Smooth muscle cell (in vitro differentiated cells): ENCODE results near the gene ITPR3. TPM values are rescaled to one million over a fixed set of nuclear protein-coding genes. Genes with fewer than 3 reads are reported as not detected.

ENCODE experiments used
- DNase-seq: peaks from one replicate; lab custom pipeline; 2025; ENCODE audit not compliant: unreplicated experiment; lab: John Stamatoyannopoulos, UW
- H2AFZ ChIP-seq: fragments of 200-600 bp; sonication (generic); 2 replicates; pipeline ENCODE4 v1.6.0; 2016; ENCODE audit warnings: antibody characterized with exemption, low read depth, mild to moderate bottlenecking
- H3F3A ChIP-seq: fragments of 200-600 bp; sonication (generic); 2 replicates; pipeline ENCODE4 v1.6.0; 2017; ENCODE audit warnings: antibody characterized with exemption, low read depth
- H3K27ac ChIP-seq: fragments of 200-600 bp; sonication (generic); 2 replicates; pipeline ENCODE4 v1.5.1; 2016; ENCODE audit warnings: low read depth, mild to moderate bottlenecking
- H3K27me3 ChIP-seq: fragments of 200-600 bp; sonication (generic); 2 replicates; pipeline ENCODE4 v1.6.1; 2016; ENCODE audit warnings: low read depth, mild to moderate bottlenecking
- H3K36me3 ChIP-seq: fragments of 200-600 bp; sonication (generic); 2 replicates; pipeline ENCODE4 v1.5.1; 2016; ENCODE audit warnings: low read depth
- H3K4me1 ChIP-seq: fragments of 200-600 bp; sonication (generic); 2 replicates; pipeline ENCODE4 v1.5.1; 2016; ENCODE audit warnings: low read depth
- H3K4me2 ChIP-seq: fragments of 200-600 bp; sonication (generic); 2 replicates; pipeline ENCODE4 v1.6.0; 2016; ENCODE audit warnings: mild to moderate bottlenecking
- H3K4me3 ChIP-seq: fragments of 200-600 bp; sonication (generic); 2 replicates; pipeline ENCODE4 v1.5.1; 2016; ENCODE audit warnings: mild to moderate bottlenecking
- H3K79me2 ChIP-seq: fragments of 200-600 bp; sonication (generic); 2 replicates; pipeline ENCODE4 v1.6.0; 2016; ENCODE audit warnings: low read depth, mild to moderate bottlenecking
- H3K9ac ChIP-seq: fragments of 200-600 bp; sonication (generic); 2 replicates; pipeline ENCODE4 v1.6.0; 2016; ENCODE audit warnings: low read depth
- H3K9me3 ChIP-seq: fragments of 200-600 bp; sonication (generic); replicated peaks from 2 replicates; pipeline ENCODE4 v1.5.1; 2016; ENCODE audit warnings: low read depth
- H4K20me1 ChIP-seq: fragments of 200-600 bp; sonication (generic); 2 replicates; pipeline ENCODE4 v1.6.0; 2016; ENCODE audit warnings: low read depth
- CTCF ChIP-seq: fragments of 200-600 bp; sonication (generic); IDR thresholded peaks from 2 replicates; pipeline ENCODE4 v1.5.1; 2017; ENCODE audit warnings: borderline replicate concordance, mild to moderate bottlenecking, antibody characterized with exemption; ENCODE audit not compliant: insufficient read depth, poor library complexity, severe bottlenecking
- WGBS: methylation state at CpG from one replicate; pipeline ENCODE4 v1.1.7; 2016; ENCODE audit warnings: low lambda C conversion rate; 5-methylcytosine and 5-hydroxymethylcytosine counted together
- polyA plus RNA-seq: library from polyadenylated mRNA; unstranded; fragments of >200 nt; fragmentation: Nextera tagmentation; extraction: Ambion mirVana; gene quantifications from 2 replicates; pipeline ENCODE4 v1.2.1, GENCODE V29; 2016
- total RNA-seq: library from RNA; depleted of rRNA; stranded (reverse); fragments of >200 nt; gene quantifications from 2 replicates; pipeline ENCODE4 v1.2.3, GENCODE V29; 2014

ITPR3 gene
- total and polyA plus RNA-seq, 2 experiments from 2014 or later = 2.0 to 7.4 TPM

- Histone ChIP-seq H3K27me3 (no peaks in the 10 kb centered on the region), H3K27ac (no peak overlapping the region), H3K9me3 (no peaks in the 10 kb centered on the region), H3K36me3 (no peaks in the 10 kb centered on the region), H2AFZ (no peak overlapping the region), H3K4me1 (no peaks in the 10 kb centered on the region), H3K4me3 (no peak overlapping the region), H3F3A (no peaks in the 10 kb centered on the region), H4K20me1 (no peaks in the 10 kb centered on the region), H3K9ac (no peak overlapping the region), H3K79me2 (no peaks in the 10 kb centered on the region), H3K4me2 (no peak overlapping the region)
- no peak for DNase-seq
- 57% methylated on average over 9 of the region's 9 CpGs for WGBS
- no peak for TF ChIP-seq CTCF
Observed at GRCh38 chr6:33599413-33599938, 21.6 kb upstream of the ITPR3 start.

GRCh38 chr6:33600761-33601160 is 20.4 kb upstream of the ITPR3 start:
- Histone ChIP-seq H2AFZ (no peak overlapping the region), H3K4me2 (no peak overlapping the region), H3K9me3 (no peaks in the 10 kb centered on the region), H3K27ac (no peak overlapping the region), H3K4me1 (no peaks in the 10 kb centered on the region), H3K27me3 (no peaks in the 10 kb centered on the region), H3K4me3 (no peak overlapping the region), H3F3A (no peaks in the 10 kb centered on the region), H3K79me2 (no peaks in the 10 kb centered on the region), H3K36me3 (no peaks in the 10 kb centered on the region), H4K20me1 (no peaks in the 10 kb centered on the region), H3K9ac (no peak overlapping the region)
- 95% methylated on average over 6 of the region's 6 CpGs for whole genome bisulfite sequencing
- no peak for DNase-seq
- TF ChIP-seq CTCF = no peak

GRCh38 chr6:33602180-33602579 is 18.9 kb upstream of the ITPR3 start:
- 78% methylated on average over 2 of the region's 2 CpGs for WGBS
- Histone ChIP-seq H3K4me1 (no peaks in the 10 kb centered on the region), H3K79me2 (no peaks in the 10 kb centered on the region), H3K4me3 (no peak overlapping the region), H3K4me2 (no peak overlapping the region), H3F3A (no peaks in the 10 kb centered on the region), H3K9ac (no peak overlapping the region), H3K27ac (no peak overlapping the region), H3K27me3 (no peaks in the 10 kb centered on the region), H4K20me1 (no peaks in the 10 kb centered on the region), H3K9me3 (no peaks in the 10 kb centered on the region), H3K36me3 (no peaks in the 10 kb centered on the region), H2AFZ (no peak overlapping the region)
- no peak for TF ChIP-seq CTCF
- no peak for DNase-seq

- Histone ChIP-seq H3K27ac (no peak overlapping the region), H2AFZ (no peak overlapping the region), H3K27me3 (no peaks in the 10 kb centered on the region), H3K79me2 (no peaks in the 10 kb centered on the region), H3K4me3 (no peak overlapping the region), H3K9me3 (no peaks in the 10 kb centered on the region), H3K9ac (no peak overlapping the region), H3K36me3 (no peaks in the 10 kb centered on the region), H3F3A (peaks cover 8% of the 10 kb centered on the region), H3K4me2 (no peak overlapping the region), H4K20me1 (no peaks in the 10 kb centered on the region), H3K4me1 (peaks cover 10% of the 10 kb centered on the region)
- no peak for TF ChIP-seq CTCF
- WGBS = 88% methylated on average over 4 of the region's 4 CpGs
- no peak for DNase-seq
Observed at GRCh38 chr6:33604941-33605854, 15.9 kb upstream of the ITPR3 start.
